NCI-H226 (cell line): Measurements from ENCODE around the gene RPS6KA4.

Source experiments
- DNase-seq: peaks from one replicate; pipeline ENCODE4 v3.0.0-alpha.2; 2015

RPS6KA4 gene

GRCh38 chr11:64349404-64349803, 9.6 kb upstream of the RPS6KA4 start:
- no peak for DNase-seq

- no peak for DNase-seq
These were observed 7.8 kb upstream of the RPS6KA4 start for GRCh38 chr11:64351136-64351631.

GRCh38 chr11:64352099-64352994, 6.6 kb upstream of the RPS6KA4 start:
- DNase-seq, result no peak

GRCh38 chr11:64352995-64353714, 5.8 kb upstream of the RPS6KA4 start:
- no peak for DNase-seq

DNA sequence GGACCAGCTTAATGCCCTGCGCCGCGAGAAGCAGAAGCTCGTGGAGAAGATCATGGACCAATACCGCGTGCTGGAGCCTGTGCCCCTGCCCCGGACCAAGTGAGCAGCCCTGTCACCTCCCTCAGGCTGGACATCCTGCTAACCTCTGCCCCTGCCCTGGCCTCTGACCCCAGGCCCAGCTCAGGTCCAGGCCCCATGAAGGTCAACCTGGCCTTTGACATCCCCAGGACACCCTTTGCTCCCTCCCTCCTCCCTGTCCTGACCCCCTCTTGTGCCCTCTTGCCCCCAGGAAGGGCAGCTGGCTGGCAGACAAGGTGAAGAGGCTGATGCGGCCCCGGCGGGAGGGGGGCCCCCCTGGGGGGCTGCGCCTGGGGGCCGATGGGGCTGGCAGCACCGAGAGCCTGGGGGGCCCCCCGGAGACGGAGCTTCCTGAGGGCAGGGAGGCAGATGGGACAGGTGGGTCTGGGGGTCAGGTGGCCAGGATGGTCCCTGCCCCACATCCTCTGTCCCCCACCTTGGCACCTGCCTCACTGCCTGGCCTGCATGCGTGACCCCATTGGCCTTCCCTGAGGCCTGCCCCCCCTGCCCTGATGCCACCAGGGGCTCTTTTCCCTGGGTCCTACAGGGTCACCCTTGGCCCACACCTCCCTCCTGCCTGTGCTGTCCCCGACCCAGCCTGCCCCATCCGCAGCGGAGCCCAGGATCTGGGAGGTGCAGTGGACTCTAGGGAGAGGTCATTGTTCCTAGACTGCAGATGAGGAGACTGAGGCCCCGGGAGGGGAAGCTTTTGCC, 5.1 kb upstream of the RPS6KA4 start:
- DNase-seq, result no peak

DNA sequence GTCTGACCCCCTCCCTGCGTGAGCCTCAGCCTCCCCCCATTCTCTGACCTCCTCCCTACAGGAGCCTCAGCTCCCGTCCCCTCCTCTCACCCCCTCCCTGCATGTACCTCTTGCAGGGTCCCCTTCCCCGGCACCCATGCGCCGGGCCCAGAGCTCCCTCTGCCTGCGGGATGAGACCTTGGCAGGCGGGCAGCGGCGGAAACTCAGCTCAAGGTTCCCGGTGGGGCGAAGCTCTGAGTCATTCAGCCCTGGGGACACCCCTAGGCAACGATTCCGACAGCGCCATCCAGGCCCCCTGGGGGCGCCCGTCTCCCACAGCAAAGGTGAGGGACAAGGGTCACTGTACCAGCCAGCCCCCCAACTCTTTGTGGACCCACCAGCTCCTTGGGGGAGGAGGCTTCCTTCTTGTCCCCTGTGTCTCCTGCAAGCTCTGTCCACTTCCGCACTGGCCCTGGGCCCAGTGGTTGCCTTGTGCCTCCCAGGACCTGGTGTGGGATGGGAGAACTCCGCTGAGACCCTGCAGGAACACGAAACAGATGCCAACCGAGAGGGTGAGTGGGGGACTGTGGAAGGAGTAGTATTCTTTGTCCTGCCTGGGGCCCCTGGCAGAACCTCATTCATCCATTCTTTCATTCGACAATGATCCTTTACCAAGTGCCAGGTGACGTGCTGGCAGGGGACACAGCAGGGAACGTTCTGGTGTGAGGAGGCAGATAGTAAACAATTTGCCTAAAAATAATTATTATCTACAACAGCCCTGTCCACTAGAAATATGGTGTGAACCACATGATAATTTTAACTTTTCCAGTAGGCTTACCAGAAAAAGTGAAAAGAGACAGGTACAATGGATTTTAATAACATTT, 3.7 kb upstream of the RPS6KA4 start:
- DNase-seq, result peak; percentile 79

- DNase-seq, result peak; percentile 46
These were observed 2.2 kb upstream of the RPS6KA4 start for GRCh38 chr11:64356498-64357411.

- no peak for DNase-seq
These were observed 1.5 kb upstream of the RPS6KA4 start for GRCh38 chr11:64357446-64357845.

DNA sequence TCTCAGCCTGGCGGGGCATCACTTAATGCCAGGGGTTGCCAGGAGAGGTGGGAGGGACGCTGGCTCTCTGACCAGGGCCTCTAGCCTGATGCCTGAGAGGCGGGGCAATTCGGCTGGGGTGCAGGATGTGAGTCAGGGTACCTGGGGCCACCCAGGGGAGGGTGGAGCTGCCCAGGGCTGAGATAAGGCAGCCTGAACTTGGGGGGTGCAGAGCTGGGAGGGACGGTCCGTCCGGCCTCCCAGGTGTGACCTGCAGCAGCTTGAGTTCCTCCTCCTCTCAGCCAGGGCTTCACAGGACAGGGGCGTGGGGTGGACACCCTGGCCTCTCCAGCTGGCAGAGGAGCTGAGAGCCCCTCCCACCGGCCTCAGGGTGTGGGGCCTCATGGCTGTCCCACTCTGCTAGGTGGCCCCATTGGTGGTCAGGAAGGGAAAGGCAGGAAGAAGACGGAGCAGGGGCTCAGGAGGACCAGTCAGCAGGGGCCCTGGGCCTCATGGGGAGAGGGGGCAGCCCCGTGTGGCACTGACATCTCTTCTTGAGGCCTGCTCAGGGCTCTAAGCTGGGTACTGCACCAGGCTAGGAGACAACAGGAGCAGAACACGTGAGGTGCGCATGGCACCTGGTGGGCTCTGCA, 942 bp upstream of the RPS6KA4 start:
- DNase-seq, result peak; percentile 93

DNA sequence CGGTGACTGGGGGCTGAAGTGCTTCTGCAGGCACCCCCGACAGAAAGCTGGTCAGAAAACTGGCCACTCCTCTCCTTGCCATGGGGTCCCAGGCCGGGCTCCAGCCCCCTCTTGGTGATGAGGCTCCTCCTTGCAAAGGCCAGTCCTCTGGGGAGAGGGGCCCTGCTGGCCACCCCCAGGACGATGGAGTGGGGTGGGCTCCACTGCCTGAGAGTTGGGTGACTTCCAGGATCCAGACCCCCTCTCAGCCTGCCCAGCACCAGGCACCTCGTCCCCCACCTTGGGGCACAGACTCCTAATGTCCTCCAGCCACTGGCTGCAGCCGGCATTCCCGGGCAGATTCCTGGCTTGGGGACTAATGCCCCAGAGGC, 441 bp upstream of the RPS6KA4 start:
- DNase-seq, result no peak

- no peak for DNase-seq
These were observed 917 bp downstream of the RPS6KA4 start for GRCh38 chr11:64359712-64360445.

GRCh38 chr11:64360448-64360921, 1.5 kb downstream of the RPS6KA4 start:
- DNase-seq, result no peak

DNA sequence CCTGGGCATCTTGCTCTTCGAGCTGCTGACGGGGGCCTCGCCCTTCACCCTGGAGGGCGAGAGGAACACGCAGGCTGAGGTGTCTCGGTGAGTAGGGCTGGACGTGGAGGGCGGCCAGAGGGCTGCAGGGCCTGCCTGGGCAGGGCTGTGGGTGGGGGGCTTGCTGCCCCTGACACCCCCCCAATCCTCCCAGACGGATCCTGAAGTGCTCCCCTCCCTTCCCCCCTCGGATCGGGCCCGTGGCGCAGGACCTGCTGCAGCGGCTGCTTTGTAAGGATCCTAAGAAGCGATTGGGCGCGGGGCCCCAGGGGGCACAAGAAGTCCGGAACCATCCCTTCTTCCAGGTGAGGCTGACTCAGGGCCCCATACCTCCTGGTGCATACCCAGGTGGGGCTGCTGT, 2.7 kb downstream of the RPS6KA4 start:
- no peak for DNase-seq

- no peak for DNase-seq
These were observed 3.4 kb downstream of the RPS6KA4 start for GRCh38 chr11:64362339-64362738.

DNA sequence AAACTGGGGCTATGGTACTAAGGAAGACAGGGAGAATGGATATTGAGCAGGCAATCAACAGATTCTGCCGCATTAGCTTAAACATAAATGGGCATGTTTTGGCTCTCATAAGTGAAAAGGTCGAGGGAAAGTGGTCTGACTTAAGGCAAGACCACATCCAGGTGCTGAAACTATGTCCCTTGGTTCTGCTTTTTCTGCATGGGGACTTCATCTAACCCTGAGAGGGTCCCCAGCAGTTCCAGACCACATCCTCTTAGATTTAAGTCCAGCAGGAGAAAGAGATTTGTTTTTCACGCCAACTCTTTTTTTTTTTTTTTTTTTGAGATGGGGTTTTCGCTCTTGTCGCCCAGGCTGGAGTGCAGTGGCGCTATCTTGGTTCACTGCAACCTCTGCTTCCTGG, 5.5 kb downstream of the RPS6KA4 start:
- no peak for DNase-seq

GRCh38 chr11:64364911-64365310, 5.9 kb downstream of the RPS6KA4 start:
- no peak for DNase-seq

GRCh38 chr11:64366751-64367150, 7.8 kb downstream of the RPS6KA4 start:
- DNase-seq, result no peak

DNA sequence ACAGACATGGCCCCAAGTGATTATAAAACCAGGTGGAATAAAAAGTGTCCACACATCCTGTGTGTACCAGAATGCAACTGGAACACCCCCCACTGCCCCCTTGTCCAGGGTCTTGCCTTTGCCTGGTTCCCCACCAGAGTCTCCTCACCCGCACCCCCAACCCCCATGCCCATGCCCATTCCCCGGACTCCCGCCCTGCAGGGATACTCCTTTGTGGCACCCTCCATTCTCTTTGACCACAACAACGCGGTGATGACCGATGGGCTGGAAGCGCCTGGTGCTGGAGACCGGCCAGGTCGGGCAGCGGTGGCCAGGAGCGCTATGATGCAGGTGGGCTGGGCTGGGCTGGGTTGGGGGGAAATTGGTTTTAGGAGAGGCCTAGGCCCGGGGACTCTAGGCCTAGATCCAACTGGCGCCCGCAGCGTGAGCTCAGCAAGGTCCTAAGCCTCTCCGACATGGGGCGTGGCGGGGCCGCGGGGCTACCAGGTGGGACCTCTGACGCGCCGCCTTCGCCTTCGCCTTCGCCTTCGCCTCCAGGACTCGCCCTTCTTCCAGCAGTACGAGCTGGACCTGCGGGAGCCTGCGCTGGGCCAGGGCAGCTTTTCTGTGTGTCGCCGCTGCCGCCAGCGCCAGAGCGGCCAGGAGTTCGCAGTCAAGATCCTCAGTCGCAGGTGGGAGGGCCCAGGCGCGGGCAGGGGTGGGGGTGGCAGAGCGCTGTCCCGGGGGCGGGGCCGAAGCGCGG, 9.1 kb downstream of the RPS6KA4 start:
- no peak for DNase-seq

DNA sequence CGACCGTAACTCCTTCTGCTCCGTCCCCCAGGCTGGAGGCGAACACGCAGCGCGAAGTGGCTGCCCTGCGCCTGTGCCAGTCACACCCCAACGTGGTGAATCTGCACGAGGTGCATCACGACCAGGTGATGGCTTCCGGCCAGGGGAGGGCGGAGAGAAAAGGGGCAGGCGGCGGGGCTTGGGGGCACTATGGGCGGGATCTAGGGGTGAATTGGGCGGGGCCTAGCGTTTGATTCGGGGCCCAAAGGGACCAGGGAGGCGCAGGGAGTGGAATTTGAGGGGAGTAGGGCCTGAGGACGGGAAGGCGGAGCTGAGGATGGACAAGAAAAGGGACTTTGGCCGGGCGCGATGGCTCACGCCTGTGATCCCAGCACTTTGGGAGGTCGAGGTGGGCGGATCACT, 9.7 kb downstream of the RPS6KA4 start:
- no peak for DNase-seq
